GM19238 (cell line): ENCODE data around the gene GABBR1.

Experiments
- DNase-seq: peaks from one replicate; pipeline ENCODE4 v3.0.0; 2011; ENCODE audit warnings: low spot score; ENCODE audit not compliant: insufficient read length

GABBR1 gene

GRCh38 chr6:29653452-29654038, 20.6 kb upstream of the GABBR1 start:
- DNase-seq: peak; percentile 41

DNA sequence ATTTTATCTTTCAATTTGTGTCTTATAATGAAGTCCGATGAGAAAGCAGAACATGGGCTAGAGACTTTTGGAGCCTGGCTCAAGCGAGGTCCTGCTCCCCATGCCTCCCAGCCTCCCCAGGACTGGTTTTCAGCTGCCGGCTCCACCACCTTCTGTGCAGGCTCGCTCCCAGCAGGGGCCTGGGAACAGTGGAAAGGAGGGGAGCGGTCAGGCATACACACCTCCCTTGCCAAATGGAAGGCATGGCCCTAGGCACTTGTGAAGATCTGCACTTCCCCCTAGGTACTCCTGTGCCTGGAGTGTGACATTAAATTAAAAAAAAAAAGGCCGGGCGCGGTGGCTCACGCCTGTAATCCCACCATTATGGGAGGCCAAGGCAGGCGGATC, 19.2 kb upstream of the GABBR1 start:
- DNase-seq: no peak

DNA sequence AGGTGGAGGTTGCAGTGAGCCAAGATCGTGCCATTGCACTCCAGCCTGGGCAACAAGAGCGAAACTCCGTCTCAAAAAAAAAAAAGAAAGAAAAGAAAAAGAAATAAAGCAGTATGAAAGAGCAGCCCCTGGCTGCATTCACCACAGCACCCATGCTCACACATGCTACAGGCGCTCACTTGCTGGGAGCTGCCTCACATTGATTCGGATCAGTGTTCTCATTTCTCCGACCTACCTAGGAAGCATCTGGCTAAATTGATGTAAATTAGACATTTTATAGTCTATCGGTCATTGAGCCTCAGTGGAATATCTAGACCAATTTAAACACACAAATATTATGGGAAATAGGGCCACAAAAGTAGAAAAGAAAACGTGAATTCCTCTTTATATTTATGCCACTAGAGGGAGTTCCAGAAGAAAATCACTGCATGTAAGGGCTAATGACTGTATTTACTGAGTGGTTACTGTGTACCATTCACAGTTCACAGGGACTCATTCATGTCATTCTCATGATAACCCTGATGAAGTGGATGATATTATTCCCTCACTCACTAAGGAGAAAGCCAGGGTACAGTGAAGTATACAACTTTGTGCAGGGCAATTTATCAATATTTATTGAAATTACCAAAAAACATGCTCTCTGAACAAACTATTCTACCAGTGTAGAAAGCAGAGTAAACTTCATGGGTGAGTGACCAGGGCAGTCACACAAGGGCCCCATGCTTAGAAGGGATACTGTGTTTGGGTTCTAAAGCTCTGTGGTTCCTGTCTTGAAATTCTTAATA, 18.6 kb upstream of the GABBR1 start:
- DNase-seq: no peak

- peak; percentile 93 for DNase-seq
Measured at GRCh38 chr6:29649701-29650673, 17.0 kb upstream of the GABBR1 start.

GRCh38 chr6:29647927-29648642, 15.1 kb upstream of the GABBR1 start:
- DNase-seq: no peak

DNA sequence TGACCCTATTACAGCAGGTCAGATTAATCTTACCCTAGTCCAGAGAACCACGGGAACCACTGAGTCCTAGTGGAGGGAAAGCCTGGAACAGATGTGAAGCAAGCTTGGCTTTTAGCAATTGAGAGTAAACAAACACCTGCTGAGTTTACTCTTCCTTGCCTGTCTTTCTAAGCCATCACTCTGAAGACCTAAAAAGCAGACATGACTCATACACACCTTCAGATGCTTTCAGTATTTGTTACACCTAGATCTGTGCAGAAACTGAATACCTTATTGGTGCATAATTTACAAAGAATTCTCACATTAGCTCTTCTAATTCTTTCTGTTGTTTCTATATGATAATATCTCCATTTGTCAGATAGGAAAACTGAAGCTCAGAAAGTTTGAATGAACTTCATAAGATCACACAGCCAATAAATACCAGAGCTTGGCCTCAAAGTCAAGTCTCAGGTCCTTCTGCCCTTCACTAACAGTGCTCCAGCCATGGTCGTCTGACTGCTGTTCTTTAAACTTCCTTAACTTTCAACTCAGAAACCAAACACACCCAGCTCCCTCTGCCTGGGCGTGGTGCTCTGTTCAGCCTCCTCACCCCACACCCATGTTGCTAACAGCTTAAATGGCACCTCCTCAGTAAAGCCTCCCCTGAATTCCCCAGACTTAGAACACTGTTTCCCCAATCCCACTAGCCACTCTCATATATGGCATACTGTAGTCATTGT, 8.6 kb upstream of the GABBR1 start:
- DNase-seq: no peak

DNA sequence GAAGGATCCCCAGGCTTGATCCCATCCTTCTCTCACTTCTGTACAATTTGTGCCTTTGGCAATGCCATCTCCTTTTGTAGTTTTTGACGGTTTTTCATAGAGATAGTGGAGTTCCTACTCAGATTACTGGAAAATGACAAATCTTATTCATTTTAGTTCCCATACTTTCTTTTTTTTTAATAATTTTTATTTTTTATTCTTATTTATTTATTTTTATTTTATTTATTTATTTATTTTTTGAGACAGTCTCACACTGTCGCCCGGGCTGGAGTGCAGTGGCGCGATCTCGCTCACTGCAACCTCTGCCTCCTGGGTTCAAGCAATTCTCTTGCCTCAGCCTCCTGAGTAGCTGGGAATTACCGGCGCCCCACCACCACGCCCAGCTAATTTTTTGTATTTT, 4.3 kb upstream of the GABBR1 start:
- no peak for DNase-seq

- DNase-seq: no peak
Measured at GRCh38 chr6:29633534-29633905, 537 bp upstream of the GABBR1 start.

GRCh38 chr6:29631860-29632731, 887 bp downstream of the GABBR1 start:
- DNase-seq: no peak

DNA sequence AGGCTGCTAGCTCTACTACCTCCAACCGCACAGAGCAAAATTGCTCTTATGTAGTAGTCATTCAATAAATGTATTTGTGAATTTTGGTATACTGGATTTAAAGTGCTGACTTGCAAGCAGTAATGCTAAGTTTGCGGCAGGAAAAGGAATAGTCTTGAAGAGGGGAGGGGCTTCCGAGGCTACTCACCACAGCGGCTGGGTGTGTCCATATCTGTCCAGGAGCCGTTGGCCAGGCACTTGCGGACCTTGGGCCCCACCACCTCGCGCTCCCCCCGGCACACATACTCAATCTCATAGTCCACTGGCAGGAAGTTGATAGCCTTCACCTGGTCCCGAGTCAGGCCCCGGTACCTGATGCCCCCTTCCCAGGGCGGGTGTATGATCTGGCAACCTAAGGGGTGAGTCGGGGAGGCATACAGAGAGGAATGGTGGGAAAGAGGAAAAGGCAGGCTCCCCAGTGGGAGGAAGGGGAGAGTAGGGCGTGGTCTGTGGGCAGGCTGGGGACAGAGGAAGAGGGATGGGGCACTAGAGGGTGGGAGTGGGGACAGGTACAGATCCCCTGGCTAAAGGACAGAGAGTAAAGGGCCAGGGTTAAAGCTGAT, 1.7 kb downstream of the GABBR1 start:
- no peak for DNase-seq

DNA sequence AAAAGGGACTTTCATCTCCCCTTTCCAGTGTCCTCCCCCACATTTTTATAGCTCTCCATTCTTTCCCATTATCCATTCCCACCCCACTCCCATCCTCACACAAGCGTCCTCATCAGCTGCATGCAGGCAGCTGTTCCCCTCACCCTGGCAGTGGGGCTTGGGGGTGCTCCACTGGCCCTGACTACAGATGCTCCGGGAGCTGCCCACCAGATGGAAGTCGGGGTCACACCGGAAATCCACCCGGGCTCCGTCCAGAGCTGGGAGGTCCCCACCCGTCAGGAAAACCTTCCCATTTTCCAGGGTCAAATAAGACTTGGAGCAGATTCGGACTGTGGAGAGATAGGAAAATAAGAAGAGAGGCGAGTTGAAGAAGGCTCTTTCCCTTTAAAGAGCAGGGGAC, 2.7 kb downstream of the GABBR1 start:
- DNase-seq: no peak

DNA sequence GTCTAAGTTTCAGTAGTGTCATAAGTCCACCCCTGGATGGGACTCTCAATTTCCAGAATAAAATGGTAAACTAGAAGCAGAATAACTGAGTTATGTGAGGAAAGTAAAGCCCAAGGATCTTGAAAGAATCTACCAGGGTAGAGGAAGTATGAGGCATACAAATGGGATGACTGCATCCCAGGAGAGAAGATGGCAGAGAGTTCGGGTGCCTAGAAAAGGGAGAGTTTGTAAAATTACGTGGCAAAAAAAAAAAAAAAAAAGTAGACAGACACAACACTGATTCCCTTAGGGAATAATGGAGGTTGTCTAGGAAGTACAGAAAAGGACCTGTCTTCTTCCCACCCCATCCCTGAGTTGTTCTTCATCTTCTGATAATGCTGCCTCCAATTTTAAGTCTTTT, 3.4 kb downstream of the GABBR1 start:
- no peak for DNase-seq

GRCh38 chr6:29628419-29629281, 4.3 kb downstream of the GABBR1 start:
- DNase-seq: peak; percentile 71

DNA sequence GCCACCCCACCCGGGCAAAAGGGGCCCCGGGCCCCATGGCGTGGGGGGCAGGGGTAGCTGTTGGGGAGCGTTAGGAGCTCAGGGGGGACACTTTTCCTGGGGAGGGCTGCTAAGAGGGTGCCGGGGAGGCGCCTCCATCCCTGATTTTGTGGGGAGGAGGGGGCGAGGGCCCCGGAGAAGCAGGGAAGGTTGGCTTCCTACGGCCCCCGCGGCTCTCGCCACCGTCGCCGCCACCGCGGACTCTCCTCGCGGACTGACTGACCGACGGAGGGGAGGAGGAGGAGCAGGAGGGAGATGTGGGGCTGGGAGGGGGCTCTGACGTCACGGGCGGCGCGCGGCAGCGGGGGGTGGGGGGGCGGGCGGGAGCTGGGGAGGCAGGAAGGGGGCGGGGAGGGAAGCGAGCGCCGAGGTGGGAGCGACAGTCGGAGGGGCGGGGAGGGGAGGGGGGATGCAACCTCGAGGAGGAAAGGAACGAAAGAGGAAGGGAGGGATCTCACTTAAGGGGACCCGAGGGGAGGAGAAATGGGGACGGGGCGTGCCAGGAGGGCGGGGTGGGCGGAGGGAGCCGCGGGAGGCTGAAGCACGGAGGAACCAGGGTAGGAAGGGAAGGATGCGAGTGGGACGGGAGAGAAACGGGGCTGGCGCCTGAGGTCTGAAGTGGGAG, 5.1 kb downstream of the GABBR1 start:
- DNase-seq: peak; percentile 52

DNA sequence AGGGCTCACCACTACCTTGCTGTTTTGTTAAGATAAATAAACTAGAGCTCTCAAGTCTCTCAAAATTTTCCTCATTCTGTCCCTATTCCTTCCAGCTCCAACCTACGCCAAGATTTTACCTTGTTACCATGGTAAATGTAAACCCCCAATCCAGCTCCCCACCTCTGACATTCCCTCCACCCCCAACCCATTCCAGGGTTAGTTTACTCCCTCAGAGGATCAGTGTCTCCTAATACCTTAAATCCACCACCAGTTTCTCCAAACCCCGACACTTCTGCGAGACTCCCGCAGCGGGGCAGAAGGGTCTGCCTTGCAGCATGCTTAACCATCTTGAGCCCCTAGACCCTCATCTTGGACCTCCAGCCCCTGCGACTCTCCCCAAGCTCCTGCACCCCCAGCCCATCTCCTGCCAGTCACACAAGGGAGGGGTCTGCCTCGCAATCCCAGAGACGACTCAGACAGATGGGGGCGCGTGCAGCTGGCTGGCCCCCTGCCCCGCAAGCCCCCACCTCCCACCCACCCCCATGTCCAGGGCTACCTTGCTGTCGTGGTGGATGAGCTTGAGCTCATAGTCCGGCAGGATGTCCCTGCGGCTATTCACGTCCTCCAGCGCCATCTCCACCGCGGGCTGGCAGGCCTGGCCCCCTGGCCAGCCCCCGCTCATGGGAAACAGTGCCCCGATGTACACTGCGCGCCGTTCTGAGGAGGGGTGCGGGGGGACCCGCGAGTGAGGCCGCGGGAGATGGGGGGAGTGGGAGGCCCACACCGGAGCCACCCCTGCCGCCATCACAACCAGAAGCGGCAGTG, 5.8 kb downstream of the GABBR1 start:
- DNase-seq: no peak

DNA sequence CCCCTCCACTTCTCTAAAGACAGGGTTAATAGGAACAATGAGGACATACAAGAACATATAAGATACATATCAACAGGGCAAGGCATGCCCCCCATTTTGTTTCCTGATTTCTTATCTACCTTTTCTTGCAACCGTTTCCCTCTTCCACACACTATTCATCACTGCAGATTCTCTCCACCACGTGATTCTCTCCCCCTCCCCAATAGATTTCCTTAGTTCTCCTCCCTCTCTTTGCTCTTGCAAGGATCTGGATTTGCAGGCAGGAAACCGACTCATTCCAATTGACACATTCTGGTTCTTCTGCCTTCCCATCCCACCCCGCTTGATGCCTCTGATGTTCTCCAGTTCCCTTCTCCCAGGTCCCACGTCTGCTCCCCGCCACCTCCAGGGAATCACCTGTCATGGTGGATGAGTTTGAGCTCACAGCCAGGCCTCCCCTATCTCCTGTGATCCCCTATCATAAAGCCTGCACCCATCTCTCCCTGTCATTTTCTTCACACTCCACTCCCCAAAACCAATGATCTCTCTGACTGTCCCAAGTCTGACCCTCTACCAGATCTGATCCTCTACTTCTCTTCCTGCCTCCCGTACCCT, 7.5 kb downstream of the GABBR1 start:
- DNase-seq: no peak

DNA sequence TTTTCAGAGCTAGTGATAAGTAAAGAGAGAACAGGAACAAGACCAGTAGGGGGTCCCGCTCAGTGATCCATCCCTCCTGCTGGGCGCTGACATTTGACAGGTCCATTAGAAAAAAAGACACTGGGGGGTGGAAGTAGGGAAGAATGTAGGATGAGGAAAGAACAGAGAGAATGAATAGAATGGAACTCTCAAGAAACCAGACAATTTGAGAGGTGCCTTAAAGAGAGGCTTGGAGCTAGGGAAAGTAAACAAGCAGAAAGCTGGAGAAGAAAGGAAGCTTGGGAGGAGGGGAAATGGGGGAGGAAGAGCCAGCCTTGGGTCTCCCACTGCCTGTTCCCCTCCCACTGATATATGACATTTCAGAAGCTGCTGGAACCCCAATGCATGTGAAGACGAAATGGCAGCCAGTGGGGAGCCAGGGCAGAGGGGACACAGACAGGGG, 8.4 kb downstream of the GABBR1 start:
- no peak for DNase-seq
